ACC112 (cell line): ENCODE results near the gene PBX1.

Experiments used
- H2AFZ ChIP-seq: fragments of 200-600 bp; sonication (generic); one replicate; pipeline ENCODE4 v1.6.0; 2017; ENCODE audit warnings: antibody characterized with exemption, low read length; ENCODE audit not compliant: unreplicated experiment
- H3K27ac ChIP-seq: fragments of 200-600 bp; sonication (generic); 2 replicates; pipeline ENCODE4 v1.5.1; 2014; ENCODE audit warnings: low read depth, mild to moderate bottlenecking, antibody characterized with exemption, low read length, moderate library complexity
- H3K27me3 ChIP-seq: fragments of 200-600 bp; sonication (generic); 2 replicates; pipeline ENCODE4 v1.6.1; 2014; ENCODE audit warnings: mild to moderate bottlenecking, antibody characterized with exemption, low read length, moderate library complexity, mixed read lengths; ENCODE audit not compliant: insufficient read depth
- H3K36me3 ChIP-seq: fragments of 200-600 bp; sonication (generic); 2 replicates; pipeline ENCODE4 v1.6.1; 2016; ENCODE audit warnings: mild to moderate bottlenecking, antibody characterized with exemption, low read length, moderate library complexity, mixed read lengths; ENCODE audit not compliant: insufficient read depth
- H3K4me1 ChIP-seq: fragments of 200-600 bp; sonication (generic); one replicate; pipeline ENCODE4 v1.6.1; 2016; ENCODE audit warnings: low read length, mixed read lengths; ENCODE audit not compliant: insufficient read depth, unreplicated experiment, control insufficient read depth
- H3K4me3 ChIP-seq: fragments of 200-600 bp; sonication (generic); 2 replicates; pipeline ENCODE4 v1.5.1; 2014; ENCODE audit warnings: mild to moderate bottlenecking, low read depth, low read length
- H3K79me2 ChIP-seq: fragments of 200-600 bp; sonication (generic); one replicate; pipeline ENCODE4 v1.6.0; 2016; ENCODE audit warnings: low read length; ENCODE audit not compliant: control insufficient read depth, unreplicated experiment, insufficient read depth

The PBX1 gene

DNA sequence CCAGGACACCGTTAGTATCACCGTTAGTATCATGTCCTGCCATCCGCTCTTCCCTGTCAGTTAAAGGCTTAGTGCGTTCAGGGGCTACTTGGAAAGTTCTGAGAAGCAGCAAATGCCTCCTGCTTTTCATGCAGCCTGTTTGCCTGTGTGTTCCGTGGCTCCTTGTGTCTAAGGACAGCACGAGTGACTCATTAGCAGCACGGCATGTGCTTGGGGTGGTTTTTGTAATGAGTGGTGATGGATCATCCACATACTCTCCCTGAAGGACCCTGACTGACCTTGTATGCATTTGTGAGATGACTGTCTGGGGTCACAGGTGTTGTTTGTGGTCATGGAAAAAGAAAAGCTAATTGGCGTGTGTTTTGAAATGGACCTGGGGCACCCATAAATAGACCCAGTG is 221.9 kb downstream of the PBX1 start:
- Histone ChIP-seq H3K4me3 (no peak overlapping the region), H3K27me3 (no peaks in the 10 kb centered on the region), H3K27ac (peak overlapping the region; percentile 69), H3K79me2 (no peaks in the 10 kb centered on the region), H3K4me1 (peaks cover 24% of the 10 kb centered on the region), H2AFZ (peak overlapping the region; percentile 58), H3K36me3 (no peaks in the 10 kb centered on the region)

DNA sequence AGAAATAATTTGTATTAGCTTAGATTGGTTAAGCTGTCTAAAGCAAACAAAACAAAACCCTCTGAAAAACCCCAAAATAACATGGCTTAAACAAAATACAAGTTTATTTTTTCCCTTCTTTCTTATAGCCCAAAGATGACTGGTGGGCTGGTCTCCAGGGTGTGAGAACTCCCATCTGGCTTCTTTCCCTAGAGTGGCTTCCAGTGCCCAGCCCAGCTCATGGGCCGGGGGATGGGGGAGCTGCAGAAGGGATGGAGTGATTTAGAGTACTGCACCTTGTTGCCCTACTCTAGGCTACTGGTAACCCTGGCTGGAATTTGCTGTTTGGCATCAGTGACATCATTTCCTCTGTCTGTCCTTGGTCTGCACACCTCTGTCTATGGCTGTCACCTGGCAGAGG is 223.0 kb downstream of the PBX1 start:
- no peak overlapping the region for H2AFZ ChIP-seq
- no peaks in the 10 kb centered on the region for H3K79me2 ChIP-seq
- H3K27ac ChIP-seq = peak overlapping the region; percentile 69; the same call in 1 of the 2 replicates
- peaks cover 32% of the 10 kb centered on the region for H3K4me1 ChIP-seq
- H3K4me3 ChIP-seq = no peak overlapping the region
- H3K36me3 ChIP-seq = no peaks in the 10 kb centered on the region
- no peaks in the 10 kb centered on the region for H3K27me3 ChIP-seq

DNA sequence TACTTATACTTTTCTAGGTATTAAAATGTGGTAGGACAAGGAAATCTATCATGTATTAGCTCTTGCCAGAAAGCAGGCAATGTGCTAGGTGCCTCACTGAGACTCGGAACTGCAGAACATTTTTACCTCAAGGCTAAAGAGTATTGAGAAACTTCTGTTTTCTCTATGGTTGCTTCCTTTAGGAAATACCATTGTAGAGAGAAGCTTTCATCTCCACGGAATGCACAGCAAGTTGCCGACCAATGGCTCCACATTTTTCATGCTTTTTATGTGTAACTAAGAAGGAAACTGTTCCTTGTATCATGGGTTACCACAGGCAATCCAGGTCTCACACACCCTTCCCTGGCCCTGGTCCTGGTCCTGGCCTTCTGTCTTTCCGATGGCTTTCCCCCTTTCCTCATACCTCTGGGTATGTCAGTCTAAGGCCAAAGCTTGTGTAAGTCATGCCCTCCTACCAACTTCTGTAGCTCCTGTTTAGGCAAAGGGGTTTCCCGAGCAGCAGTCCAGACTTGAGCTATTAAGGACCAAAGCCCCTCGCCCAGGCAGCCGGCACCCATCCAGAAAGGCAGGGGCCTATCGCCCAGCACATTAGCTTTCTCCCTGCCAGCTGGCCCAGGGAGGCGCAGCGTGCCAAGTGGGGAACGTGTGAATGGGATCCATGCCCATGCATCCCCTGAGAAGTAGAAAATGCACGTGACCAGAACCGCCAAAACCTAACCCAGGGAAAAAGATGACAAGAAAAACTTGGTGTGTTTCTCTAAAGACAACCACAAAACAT is 225.0 kb downstream of the PBX1 start:
- peaks cover 39% of the 10 kb centered on the region for H3K4me1 ChIP-seq
- H3K27me3 ChIP-seq = no peaks in the 10 kb centered on the region
- no peaks in the 10 kb centered on the region for H3K79me2 ChIP-seq

DNA sequence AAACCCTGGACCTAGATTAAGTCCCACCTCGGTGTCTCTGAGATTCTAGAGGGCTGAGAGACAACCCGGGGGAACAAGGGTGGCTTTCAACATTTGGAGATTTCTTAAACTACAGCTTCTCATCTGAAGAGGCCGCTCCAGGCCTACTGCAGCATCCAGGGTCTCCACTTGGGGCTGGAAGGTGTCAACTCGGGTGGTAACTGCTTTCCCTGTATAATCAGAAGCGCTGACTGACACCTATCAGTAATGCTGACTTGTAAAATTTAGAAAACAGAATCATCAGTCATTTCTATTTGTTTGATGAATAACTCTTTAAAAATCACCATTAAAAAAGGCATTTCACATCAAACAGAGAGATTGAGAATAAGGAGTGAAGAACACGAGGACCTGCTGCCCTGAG is 226.0 kb downstream of the PBX1 start:
- Histone ChIP-seq H3K4me3 (no peak overlapping the region), H3K79me2 (no peaks in the 10 kb centered on the region), H2AFZ (no peak overlapping the region), H3K4me1 (peaks cover 39% of the 10 kb centered on the region), H3K36me3 (no peaks in the 10 kb centered on the region), H3K27ac (no peak overlapping the region), H3K27me3 (no peaks in the 10 kb centered on the region)

More for the DNA sequence above, 225.0 kb downstream of the PBX1 start:
- H2AFZ ChIP-seq = no peak overlapping the region
- H3K27ac ChIP-seq = no peak overlapping the region
- no peak overlapping the region for H3K4me3 ChIP-seq
- H3K36me3 ChIP-seq = no peaks in the 10 kb centered on the region

DNA sequence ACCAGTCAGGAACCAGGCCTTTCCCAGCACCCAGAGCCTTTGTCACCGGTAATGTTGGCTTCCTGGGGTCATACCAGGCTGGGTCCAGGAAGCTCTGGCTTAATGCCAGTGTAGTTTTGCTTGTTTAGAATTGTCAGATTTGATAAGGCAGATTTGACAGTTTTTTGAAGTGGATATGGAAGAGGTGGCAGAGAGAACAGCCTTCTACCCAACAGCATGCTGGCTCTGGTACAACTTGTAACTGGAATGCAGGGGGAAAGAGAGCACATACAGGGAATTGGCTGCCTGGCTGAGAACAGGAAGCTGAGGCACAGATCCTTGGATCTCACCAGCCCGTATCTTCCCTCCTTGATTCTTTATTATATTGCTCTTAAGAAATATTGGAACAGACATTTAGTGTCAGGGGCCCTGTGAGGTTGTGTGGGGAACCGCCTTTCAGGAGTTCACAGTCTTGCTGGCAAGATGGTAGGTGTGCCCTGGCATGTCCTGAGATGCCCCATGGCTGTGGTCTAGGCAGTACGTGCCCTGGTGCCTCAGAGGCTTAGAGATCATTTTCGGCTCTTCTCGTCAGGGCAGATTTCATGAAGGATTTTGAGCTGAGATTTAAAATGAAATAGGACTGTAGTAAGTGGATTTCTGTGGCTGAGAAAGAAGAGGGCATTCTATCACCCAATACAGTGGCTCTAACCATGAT is 227.0 kb downstream of the PBX1 start:
- Histone ChIP-seq H3K36me3 (no peaks in the 10 kb centered on the region), H2AFZ (peak overlapping the region; percentile 18), H3K27ac (peak overlapping the region; percentile 18; the same call in 1 of the 2 replicates), H3K4me3 (no peak overlapping the region), H3K79me2 (no peaks in the 10 kb centered on the region), H3K27me3 (no peaks in the 10 kb centered on the region), H3K4me1 (peaks cover 31% of the 10 kb centered on the region)

DNA sequence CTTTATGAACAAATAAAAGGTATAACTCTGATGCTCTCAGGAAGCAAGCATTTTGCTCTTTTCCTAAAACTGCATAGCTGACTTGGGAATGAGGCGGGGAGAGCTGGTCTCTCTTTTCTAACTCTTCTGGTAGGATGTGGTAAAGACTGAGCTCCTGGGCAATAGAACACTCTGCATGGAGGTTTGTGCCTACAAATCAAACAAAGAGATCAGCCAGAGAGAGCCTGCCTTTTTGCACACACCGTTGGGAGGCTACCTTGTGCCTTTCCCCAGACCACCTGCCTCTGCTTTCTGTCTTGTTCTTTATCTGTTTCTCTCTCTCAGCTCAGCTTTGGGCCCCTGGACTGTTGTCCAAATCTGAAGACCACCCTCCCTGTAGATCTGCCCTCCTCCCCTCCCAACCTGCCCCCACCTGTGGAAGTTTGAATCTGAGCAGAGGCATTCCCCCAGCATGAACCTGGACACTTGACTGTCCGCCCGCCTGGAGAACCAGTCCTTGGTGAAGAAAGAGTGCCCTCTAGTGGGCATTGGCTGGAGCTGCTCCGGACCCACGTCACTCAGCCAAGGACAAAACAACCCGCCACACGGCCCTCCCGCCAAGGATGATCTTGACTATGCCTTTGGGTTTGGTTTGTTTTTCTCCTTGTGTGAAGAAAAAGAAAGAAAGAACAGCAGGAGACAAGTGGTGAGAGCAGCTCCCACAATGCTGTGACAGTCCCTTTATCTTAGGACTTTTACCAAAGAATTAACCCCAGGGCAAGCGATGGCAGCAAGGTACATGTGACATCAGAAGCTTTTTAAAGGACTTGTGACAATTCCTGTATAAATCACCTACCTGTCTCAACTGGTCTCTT is 228.2 kb downstream of the PBX1 start:
- Histone ChIP-seq H3K27me3 (no peaks in the 10 kb centered on the region), H3K4me3 (no peak overlapping the region), H3K27ac (no peak overlapping the region), H3K4me1 (peaks cover 19% of the 10 kb centered on the region), H3K79me2 (no peaks in the 10 kb centered on the region), H2AFZ (peak overlapping the region; percentile 54), H3K36me3 (no peaks in the 10 kb centered on the region)

DNA sequence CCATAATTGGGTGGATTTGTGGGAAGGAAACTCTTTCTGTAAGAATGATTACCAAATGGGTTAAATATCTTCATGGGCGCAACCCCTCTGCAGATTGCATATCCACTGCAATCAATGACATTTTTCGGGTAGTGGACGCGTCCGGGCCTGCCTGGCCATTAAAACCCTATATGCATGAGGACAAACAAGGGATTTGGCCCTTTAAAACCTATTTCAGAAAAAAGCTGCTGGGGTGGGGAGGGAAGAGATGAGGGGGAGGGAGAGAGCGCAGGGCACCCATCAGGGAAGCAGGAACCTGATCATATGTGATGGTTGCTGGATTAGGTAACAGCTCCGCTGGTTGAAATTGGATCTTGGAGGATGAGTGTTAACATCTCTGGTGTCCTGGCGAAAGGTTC is 228.8 kb downstream of the PBX1 start:
- H3K36me3 ChIP-seq = no peaks in the 10 kb centered on the region
- H3K79me2 ChIP-seq = no peaks in the 10 kb centered on the region
- no peaks in the 10 kb centered on the region for H3K27me3 ChIP-seq
- H3K4me1 ChIP-seq = peaks cover 18% of the 10 kb centered on the region
- peak overlapping the region; percentile 54 for H2AFZ ChIP-seq
- no peak overlapping the region for H3K4me3 ChIP-seq
- H3K27ac ChIP-seq = no peak overlapping the region

DNA sequence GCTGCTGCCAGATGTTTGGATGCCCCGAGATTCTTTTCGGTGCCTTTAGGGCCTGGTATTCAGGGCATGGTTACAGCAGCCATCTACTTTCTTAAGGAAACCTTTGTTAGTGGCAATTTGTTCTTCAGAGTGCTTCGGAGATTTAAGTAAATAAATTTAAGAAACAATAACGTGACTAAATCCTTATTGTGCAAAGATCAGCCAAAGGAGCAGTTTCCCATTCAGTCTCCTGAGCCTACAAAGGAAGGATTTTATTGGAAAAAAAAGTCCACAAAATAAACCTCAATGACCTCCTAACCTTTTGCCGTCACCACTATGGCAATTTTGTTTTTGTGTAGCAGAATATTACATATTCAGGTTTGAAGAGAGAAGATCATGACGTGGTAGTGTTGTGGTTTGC is 231.1 kb downstream of the PBX1 start:
- no peak overlapping the region for H3K27ac ChIP-seq
- H3K36me3 ChIP-seq = no peaks in the 10 kb centered on the region

DNA sequence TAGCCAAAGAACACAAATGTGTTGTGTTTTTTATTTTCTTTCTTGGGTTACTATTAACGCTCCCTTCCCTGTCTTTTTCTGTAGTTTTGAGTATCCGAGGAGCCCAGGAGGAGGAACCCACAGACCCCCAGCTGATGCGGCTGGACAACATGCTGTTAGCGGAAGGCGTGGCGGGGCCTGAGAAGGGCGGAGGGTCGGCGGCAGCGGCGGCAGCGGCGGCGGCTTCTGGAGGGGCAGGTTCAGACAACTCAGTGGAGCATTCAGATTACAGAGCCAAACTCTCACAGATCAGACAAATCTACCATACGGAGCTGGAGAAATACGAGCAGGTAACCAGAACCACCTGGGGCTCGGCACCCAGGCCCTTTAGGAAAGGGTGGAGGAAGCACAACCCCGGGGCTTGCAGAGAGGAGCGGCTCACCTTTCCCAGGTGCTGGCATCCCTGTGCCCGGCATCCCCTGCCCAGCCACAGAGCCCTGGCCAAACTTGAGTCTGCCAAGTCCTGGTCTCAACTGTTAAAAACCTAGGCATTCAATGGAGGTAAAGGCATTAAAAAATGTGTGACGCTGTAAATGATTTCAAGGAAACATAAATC is 233.5 kb downstream of the PBX1 start:
- Histone ChIP-seq H3K27me3 (no peaks in the 10 kb centered on the region), H3K36me3 (no peaks in the 10 kb centered on the region), H3K4me1 (peaks cover 14% of the 10 kb centered on the region), H3K79me2 (no peaks in the 10 kb centered on the region), H3K4me3 (no peak overlapping the region), H3K27ac (no peak overlapping the region), H2AFZ (no peak overlapping the region)

More for the DNA sequence above, 231.1 kb downstream of the PBX1 start:
- Histone ChIP-seq H3K4me1 (peaks cover 29% of the 10 kb centered on the region), H2AFZ (no peak overlapping the region), H3K79me2 (no peaks in the 10 kb centered on the region), H3K27me3 (no peaks in the 10 kb centered on the region), H3K4me3 (no peak overlapping the region)

DNA sequence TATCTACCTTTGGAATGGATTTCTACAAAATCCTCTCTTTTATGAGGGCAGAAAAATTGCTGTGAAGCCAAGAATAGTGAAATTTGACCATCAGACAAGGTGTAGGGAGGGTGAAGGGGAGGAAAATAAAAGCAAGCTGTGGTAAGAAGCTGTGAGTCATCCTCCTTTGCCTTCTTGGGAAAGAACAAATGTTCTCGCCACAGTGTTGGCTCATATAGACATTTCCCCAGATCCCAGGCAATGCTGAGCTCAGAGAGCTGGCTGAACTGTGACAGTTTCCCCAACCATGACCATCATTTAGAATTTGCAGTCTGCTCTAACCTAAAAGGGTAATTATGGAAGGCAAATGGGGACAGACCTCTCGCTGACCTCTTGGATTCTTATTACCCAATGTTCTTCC is 235.4 kb downstream of the PBX1 start:
- no peaks in the 10 kb centered on the region for H3K36me3 ChIP-seq
- peaks cover 11% of the 10 kb centered on the region for H3K4me1 ChIP-seq
- peak overlapping the region; percentile 69 for H3K27ac ChIP-seq
- no peaks in the 10 kb centered on the region for H3K79me2 ChIP-seq
- H3K27me3 ChIP-seq = no peaks in the 10 kb centered on the region
- no peak overlapping the region for H2AFZ ChIP-seq
- H3K4me3 ChIP-seq = no peak overlapping the region
